Fibroblast of skin of back (primary cell): ENCODE measurements around the gene SLC6A5.
A peak's percentile ranks its signal among the peaks of the same experiment; 100 is the strongest.

Source experiments
- DNase-seq: peaks from one replicate; pipeline ENCODE4 v3.0.0-alpha.2; 2013

The SLC6A5 gene

DNA sequence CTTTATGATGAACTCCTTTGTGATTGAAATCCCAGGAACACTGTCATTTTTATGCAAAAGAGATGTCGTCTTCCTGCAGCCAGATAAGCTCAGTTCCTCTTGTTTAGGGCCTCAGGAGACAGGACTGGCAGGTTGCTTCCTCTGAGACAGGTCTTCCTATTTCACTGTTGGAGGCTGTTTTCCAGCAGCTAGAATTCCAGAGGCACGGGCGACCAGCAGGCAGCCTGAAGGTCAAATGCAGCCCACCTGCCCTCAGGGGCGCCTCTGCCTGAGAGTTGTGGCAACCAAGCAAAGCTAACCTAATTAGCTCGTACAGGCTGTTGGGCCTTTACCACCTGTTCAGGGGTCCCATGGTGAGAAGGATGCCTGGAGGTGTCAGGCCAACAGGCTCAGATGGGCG lies 22.3 kb downstream of the SLC6A5 start:
- no peak for DNase-seq

DNA sequence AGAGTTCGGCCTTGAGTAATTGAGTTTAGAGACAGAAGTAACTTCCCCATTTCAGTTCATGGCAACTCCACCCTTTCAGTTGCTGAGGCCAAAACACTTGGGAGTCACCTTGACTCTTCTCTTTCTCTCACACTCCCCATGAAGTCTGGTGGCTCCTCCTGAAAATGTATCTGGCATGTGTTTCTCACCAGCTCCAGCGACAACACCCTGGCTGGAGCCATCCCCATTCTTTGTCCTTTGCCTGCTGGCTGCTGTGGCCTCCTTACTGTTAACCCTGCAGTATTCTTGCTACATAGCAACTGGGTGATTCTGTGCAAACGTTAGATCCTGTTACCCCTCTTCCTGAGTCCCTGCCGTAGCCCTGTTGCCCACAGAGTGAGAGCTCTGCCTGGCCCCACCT lies 23.8 kb downstream of the SLC6A5 start:
- DNase-seq = no peak

DNA sequence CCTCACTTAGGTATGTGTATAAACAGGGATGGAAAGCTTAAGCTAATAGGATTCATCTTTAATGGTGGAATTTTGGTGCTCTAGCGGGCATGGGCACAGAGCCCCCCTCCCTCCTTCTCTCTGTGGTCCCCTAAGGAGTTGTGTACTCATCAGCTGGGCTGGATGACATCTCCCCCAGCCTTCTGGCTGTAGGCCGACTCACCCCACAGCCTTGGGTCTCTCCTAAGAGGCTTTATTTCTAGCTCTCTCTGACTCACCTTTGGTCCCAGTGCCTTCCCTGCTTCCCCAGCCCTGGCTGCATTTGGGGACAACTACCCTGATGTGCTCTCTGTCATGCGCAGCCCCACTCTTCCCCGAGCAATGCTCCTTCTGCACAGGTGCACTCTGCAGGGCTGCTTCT lies 26.9 kb downstream of the SLC6A5 start:
- DNase-seq = no peak

DNA sequence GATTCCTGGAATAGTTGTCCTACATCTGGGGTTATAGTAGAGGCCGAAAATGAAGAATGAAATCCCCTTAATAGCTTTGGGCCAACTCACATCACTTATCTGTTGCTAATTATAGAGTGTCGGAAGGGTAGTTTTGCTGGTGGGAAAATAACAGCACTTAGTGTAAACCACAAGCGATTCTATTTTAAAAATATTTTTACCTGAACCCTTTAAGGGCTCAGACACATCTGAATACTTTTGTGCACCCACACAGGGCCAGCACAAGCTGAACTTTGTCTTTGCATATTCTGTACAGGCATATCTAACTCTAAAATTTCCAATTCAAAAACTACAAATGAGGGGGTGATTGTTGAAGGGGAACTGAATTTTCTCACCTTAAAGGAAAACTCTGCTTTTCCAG lies 27.6 kb downstream of the SLC6A5 start:
- DNase-seq = no peak

DNA sequence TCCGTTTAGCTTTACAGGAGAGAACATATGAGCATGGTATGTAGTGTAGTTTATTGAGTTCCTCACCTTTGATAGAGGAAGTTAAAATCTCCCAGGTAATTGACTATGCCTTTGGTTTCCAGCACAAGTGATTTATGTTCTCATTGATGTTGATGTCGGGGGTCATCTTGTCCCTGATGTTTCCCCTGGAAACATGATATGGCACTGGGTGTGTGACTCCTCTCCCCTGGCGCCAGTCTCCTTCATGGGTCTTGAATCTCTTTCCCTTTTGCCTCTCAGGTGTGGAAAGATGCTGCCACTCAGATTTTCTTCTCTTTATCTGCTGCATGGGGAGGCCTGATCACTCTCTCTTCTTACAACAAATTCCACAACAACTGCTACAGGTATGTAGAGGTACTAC lies 28.3 kb downstream of the SLC6A5 start:
- no peak for DNase-seq

DNA sequence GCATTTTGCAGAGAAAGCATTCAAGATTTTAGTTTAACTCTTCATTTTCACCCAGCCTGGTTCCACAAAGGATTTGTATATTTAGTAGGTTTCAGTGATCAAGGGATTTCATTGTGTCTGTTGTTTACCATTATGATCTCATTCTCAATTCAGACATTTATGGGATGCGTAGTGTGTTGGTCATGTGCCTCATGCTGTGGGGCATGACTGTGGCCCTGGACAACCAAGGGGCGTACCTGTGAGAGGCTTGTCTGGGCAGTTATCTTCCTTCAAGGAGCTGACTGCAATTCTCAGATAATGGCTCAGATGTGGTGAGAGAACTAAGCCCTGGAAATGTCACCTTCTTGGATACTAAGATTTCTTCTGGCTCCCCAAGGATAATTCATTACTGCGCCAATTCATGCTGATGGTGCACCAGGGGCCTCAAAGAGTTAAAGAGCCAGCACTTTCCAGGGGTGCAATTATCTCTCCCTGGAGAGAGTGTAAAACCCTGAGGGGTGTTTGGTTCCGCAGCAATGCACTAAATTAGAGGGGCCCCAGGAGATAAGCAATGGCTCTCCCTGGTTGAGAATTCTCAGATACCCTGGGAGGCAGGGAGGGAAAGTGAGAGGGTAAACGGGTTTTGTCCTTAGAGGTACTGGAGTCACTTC lies 32.2 kb downstream of the SLC6A5 start:
- DNase-seq = no peak

DNA sequence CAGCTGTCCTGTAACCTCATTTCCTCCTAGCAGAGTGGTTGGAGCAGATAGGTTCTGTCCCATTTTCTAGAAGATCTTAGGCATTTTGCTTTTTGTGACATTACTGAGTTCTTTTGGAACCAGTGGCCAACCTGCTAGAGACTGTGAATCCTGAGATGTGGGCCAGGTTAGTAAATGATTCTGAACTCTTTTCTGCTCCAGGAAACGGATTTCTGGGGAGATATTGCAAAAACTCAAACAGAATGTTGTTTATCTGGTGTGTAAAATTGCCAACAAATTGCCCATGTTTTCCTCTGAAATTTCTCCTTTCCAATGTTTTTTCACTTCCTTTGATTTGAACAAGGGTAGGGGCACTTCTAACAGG lies 32.7 kb downstream of the SLC6A5 start:
- no peak for DNase-seq

DNA sequence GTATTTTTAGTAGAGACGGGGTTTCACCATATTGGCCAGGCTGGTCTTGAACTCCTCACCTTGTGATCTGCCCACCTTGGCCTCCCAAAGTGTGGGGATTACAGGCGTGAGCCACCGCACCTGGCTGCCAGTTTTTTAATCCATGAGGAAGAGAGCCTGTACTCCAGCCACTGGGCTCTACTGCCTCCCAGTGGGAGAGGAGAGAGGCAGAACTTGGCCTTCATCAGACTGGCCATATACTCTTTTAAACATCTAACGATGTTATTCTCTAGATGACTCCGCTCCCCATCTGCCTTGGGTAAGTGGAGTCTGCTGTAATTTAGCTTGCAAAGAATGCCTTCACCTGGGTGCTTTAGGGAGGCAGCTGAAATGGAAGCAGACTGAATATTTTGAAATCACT lies 34.6 kb downstream of the SLC6A5 start:
- DNase-seq = no peak

DNA sequence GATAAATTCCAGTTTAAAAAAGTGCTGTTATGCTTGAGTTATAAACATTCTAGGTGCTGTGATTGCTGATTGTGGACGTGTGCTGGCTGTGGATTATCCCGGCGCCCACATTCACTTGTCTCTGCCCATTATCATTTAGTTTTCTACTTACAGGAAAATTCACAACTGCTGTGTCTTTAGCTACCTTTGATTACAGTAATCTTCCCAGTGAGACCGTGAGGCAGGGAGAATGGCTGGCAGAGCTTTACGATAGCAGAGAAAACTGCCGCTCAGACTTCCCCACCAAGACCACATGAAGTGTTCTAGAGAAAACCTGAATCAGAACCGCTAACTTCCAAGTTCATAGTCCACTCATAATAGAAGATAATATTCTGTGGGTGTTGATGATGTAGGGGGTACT lies 35.4 kb downstream of the SLC6A5 start:
- no peak for DNase-seq

DNA sequence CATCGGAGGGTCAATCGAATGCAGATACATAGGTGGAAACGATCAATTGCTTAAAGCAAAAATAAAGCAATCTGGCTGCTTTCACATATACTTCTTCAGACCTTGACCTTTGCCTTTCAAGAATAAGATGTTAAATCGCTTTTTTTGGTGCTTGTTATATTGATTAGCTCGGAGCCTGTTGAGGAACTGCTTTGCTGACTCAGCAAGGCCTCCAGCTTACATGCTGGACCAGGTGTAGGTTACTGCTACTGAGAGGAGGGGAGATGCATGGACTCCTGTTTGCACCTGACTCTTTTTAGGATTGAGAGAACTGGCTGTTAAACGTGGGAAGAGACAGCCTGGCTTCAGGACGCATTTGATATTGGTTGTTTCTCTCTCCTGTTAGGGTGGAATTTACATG lies 38.7 kb downstream of the SLC6A5 start:
- no peak for DNase-seq

DNA sequence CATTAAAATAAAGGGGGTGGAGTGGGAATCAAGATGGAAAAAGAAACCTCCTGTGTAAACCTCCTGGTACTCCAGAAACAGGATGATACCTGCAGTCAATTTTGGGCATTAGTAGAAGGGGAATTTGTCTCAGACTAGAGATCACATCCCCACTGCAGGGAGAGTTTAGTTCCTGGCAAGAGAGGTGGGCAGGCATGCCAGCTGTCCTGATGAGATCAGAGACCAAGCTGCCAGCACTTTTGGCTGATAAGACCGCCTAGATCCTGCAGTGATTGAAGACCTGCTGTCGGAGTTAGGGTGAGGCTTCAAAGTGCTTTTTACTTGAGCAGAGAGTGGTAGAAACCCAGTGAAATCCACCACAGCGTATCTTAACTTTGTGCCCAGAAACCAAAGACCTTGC lies 40.3 kb downstream of the SLC6A5 start:
- DNase-seq = no peak

DNA sequence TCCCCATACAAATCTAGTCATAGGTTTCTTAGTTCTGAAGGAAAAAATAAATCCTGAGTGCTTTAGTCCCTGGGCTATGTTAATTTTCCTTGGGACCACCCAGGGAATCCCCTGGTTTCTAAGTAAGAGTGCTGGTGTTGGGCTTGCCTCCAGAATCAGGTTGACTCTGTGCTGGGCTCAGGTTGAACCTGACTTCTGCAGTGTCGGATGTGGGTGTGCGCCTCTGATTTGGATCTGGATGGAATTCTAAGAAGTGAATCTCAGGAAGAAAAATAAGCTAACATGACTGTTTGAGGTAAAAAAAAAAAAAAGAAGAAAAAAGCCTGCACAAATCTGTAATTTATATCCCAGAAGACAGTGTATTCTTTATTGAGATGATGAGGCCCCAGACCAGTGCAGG lies 41.0 kb downstream of the SLC6A5 start:
- DNase-seq = no peak

DNA sequence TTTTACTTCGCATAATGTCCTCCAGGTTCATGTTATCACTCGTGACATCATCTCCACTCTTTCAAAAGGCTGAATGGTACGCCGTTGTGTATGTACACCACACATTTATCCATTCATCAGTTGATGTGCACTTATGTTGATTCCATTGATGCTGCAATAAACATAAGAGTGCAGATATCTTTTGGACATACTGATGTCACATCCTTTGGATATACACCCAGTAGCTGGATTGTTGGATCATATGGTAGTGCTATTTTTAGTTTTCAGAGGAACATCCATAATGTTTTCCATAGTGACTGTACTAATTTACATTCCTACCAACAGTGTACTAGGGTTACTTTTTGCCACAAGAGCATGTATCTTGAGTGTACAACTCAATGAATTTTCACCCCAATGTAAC lies 45.0 kb downstream of the SLC6A5 start:
- DNase-seq = no peak

DNA sequence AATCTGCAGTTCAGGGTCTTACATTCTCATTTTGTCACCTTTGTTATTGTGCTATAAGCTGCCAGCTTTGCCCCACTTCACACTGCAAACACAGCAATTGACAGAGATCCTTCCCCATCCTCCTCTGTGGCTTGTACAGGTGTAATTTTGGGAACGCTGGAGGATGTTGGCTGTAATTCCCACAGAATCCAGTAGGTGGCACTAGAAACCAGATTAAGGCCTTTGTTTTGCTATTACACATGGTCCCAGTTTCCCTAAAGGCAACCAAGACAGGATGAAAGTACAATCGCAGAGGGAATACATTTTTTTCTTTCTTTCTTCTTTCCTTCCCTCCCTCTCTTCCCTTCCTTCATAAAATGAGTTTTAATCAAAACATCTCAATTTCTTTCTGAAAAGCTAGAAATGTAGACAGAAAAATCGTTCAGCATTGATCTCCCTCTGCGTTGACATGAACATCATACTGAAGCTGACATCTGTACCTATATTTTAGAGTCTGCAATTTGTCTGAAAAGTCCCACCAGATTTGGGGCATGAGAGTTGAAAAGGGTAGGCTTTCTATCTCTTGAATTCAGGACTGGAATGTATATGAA lies 48.7 kb downstream of the SLC6A5 start:
- DNase-seq = peak; percentile 46

DNA sequence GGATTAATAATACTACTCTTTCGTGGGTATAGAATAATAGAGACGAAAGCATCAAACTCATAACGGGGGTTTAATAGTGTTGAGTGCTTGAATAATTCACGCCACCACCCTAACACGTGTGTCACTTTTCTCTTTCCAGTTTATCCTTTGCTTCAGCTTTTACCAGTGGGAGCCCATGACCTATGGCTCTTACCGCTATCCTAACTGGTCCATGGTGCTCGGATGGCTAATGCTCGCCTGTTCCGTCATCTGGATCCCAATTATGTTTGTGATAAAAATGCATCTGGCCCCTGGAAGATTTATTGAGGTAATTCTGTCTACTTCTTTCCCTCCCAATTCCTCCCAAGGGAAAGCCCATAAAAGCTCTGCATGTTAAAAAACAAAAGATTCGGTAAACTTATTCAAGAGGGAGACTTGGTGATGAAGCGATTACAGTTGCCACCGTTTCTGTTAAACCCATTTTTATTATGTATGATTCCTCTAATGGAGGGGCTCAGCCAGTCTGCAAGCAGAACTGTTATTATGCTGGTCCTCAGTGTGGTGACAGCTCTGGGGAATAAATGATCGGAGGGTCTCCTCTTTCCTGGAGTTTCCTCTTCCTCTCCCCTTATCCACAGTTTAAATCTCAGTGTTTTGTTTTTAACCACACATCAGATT lies 52.9 kb downstream of the SLC6A5 start:
- no peak for DNase-seq

DNA sequence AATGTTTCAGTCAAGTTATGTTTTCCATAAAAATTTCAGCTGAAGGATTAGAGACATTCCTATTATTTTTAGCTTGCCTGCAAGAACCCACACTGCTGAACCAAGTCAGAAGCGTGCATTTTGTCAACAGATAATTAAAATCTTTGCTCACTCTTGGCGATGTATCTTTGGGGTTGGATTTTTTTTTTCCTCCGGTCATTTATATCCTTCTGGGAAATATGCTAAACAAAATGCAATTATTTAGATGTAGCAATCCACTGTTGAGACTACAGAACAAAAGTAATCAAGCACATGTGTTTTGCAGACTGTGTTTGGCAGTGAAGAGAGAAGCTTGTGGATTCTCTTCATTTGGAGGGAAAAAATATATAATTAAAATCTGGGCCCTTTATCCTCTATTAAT lies 54.6 kb downstream of the SLC6A5 start:
- no peak for DNase-seq

DNA sequence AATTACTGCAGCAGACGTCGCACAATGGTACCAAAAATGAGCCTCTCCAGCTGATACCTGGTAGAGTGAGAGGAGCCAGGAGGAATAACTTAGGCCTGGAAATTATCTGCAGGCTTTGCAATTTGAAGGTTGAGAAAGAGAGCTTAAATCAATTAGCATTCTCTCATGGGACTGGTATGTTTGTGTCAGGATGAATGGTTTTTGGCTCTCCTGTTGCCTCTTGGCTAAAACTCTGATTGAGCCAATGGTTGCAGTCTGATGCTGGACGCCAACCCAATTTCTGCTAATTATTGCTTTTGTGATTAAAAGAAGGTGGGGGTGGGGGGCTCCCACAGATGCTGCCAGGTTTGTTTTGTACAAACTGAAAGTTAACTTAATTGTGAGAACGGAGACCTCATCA lies 57.5 kb downstream of the SLC6A5 start:
- DNase-seq = no peak

DNA sequence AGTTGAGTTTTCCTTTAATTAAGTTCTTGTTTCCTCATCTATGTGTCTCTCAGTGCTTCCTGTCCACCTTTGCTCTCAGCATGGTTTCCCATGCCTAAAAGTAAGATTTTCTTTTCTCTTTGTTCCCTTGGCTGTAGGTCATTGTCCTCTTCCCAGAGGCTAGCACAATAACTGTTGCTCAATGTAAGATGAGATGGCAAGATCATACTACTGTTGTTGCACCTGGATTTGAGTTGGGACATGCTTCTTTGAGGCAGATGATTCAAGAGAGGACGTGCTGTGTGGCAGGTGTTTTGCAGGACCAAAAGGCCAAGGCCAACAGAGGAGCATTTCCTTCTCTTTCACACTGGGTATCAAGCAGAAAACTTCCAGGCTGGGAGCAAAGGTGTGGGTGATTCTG lies 58.7 kb downstream of the SLC6A5 start:
- no peak for DNase-seq

DNA sequence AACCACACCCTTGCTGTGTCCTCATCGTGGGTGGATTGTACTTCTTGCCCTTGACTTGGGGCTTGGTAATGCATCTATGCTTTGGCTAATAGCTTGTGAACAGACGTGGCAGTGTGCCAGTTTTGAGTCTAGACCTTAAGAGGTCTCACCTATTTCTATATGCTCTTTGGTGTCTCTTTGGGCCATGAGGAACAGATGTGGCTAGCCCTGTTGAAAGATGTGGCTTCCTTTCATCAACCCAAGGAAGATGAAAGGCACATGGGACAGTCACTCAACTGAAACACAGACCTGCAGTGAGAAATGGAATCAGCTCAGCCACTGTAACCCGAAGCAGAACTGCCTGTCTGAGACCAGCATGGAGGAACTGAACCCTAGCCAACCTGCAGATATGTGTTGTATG lies 62.0 kb downstream of the SLC6A5 start:
- DNase-seq = no peak

DNA sequence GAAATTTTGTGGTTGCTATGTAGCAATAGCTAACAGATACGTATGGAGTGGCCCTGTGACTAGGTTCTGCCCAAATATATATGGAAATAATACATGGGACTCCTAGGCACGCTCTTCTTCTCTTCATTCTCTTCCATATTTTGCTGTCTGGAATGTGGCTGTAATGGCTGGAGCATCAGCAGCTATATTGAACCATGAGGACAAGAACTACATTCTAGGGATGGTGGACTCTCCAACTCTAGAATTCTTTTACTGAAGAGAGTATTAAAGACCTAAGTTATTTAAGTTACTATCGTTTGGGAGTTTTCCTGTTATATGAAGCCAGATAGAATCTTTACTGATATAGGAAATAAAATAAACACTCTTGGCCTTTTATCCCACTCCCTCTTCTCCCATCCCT lies 62.4 kb downstream of the SLC6A5 start:
- no peak for DNase-seq

DNA sequence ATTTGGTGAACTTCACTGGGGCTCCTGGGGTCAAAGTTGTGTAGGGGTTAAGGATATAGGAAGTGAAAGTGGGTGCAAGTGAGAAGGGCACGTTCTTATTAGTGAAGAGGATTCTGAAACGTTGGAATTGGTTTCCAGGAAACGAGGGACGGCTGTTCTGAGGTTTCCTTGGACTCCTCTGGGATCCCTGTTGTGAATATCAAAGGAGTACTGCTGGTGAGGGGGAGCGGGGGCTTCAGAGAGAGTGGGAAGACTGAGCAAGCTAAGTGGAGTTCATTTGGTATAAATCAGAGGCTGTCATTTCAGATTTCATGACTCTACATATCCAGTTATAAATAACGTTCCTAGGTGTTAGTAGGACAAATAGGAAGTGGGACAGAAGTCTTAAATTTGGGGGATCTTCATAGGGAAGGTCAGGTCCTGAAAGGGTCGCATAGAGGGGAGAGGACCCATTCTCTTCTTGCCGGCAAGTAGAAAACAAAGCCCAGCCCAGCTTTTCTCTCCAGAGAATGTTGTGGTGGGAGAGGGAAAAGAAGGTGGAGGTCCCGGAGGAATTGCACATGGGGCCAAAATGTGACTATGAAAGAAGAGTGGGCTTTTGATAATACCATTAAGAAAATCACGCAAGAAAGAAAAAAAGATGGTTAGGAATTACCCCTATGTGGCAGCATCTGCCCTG lies 68.9 kb downstream of the SLC6A5 start:
- no peak for DNase-seq

DNA sequence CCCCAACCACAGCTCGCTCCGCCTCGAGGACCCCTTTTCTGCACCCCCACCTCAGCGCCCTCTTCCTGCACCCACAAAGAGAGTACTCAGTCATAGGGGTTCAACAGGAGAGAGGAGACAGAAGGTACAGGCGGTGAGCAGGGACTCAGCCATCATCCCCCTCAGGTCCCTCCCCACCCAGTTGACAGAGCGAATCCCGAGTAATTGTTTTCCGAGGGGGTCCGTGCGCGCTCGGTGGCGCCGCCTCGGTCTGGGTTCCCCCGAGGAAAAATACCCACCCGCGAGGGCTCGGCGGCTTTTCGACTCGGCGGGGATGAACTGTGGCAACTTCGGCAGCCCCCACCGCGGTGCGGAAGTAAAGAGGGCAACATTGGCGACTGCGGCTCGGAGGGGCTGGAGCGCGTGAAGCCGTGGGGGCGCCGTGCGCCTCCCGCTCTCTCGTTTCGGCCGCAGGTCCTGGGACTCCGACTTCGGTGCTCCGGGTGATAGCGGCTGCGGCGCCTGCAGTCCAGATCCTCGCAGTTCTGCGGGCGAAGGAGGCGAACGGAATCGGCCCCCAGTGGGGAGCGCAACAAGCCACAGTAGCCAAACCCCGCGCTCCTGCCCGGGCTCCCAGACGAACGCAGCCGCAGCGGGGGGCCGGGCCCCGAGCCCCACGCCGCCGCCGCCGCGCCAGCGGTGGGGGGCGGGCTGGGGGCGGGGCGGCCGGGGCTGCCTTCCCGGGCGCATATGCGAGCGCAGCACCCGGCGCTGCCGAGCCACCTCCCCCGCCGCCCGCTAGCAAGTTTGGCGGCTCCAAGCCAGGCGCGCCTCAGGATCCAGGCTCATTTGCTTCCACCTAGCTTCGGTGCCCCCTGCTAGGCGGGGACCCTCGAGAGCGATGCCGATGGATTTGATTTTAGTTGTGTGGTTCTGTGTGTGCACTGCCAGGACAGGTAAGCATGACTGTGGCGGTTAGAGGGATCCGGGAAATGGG lies 69.7 kb downstream of the SLC6A5 start, which contains the start of gene NELL1:
NELL1 (plus strand) TSS at position 743 of the 976 bp plus-strand sequence.
- DNase-seq = no peak
